CD4-positive, alpha-beta T cell treated with Interleukin-21 for 1 hour (primary cell): ENCODE data around the gene EPHB2.

Experiments used
- DNase-seq: peaks from one replicate; pipeline ENCODE4 v3.0.0-alpha.2; 2020

EPHB2 gene

GRCh38 chr1:22752339-22752738 is 41.7 kb downstream of the EPHB2 start:
- no peak for DNase-seq

- DNase-seq, result no peak
These were observed 42.9 kb downstream of the EPHB2 start for GRCh38 chr1:22753481-22753971.

- no peak for DNase-seq
These were observed 43.6 kb downstream of the EPHB2 start for GRCh38 chr1:22754106-22754768.

- DNase-seq, result no peak
These were observed 44.2 kb downstream of the EPHB2 start for GRCh38 chr1:22754824-22755223.

- no peak for DNase-seq
These were observed 45.0 kb downstream of the EPHB2 start for GRCh38 chr1:22755641-22756040.

- no peak for DNase-seq
These were observed 45.6 kb downstream of the EPHB2 start for GRCh38 chr1:22756125-22756735.

- DNase-seq, result no peak
These were observed 49.8 kb downstream of the EPHB2 start for GRCh38 chr1:22760455-22760854.

- DNase-seq, result no peak
These were observed 50.5 kb downstream of the EPHB2 start for GRCh38 chr1:22761101-22761500.

GRCh38 chr1:22761821-22762220 is 51.2 kb downstream of the EPHB2 start:
- no peak for DNase-seq

- DNase-seq, result no peak
These were observed 53.0 kb downstream of the EPHB2 start for GRCh38 chr1:22763487-22764200.

- no peak for DNase-seq
These were observed 57.2 kb downstream of the EPHB2 start for GRCh38 chr1:22767852-22768251.

GRCh38 chr1:22769932-22770331 is 59.3 kb downstream of the EPHB2 start:
- no peak for DNase-seq

GRCh38 chr1:22772014-22772413 is 61.4 kb downstream of the EPHB2 start:
- no peak for DNase-seq

- no peak for DNase-seq
These were observed 63.6 kb downstream of the EPHB2 start for GRCh38 chr1:22773981-22774832.

GRCh38 chr1:22774833-22775182 is 64.2 kb downstream of the EPHB2 start:
- DNase-seq, result no peak

GRCh38 chr1:22775478-22775877 is 64.8 kb downstream of the EPHB2 start:
- no peak for DNase-seq

GRCh38 chr1:22776035-22776613 is 65.5 kb downstream of the EPHB2 start:
- no peak for DNase-seq

GRCh38 chr1:22777388-22778057 is 66.9 kb downstream of the EPHB2 start:
- DNase-seq, result no peak

GRCh38 chr1:22778408-22778807 is 67.8 kb downstream of the EPHB2 start:
- no peak for DNase-seq

- no peak for DNase-seq
These were observed 68.4 kb downstream of the EPHB2 start for GRCh38 chr1:22778862-22779520.

GRCh38 chr1:22780696-22781095 is 70.1 kb downstream of the EPHB2 start:
- DNase-seq, result no peak

GRCh38 chr1:22781483-22781882 is 70.8 kb downstream of the EPHB2 start:
- DNase-seq, result no peak
